HG03565 (cell line): Measurements from ENCODE around the gene LHFPL3.
"Not testable (repeated sequence)": the region's sequence is repeated elsewhere in the genome, so short reads cannot be mapped to it uniquely, and the experiment has no call there.

ENCODE experiments used
- ATAC-seq: cut with Tn5 transposase; IDR thresholded peaks from one replicate; pipeline ENCODE4 v1.9.1; 2021; ENCODE audit warnings: mild to moderate bottlenecking, moderate library complexity; ENCODE audit not compliant: unreplicated experiment

The LHFPL3 gene

GRCh38 chr7:104923010-104923421 is 594.6 kb downstream of the LHFPL3 start:
- peak; percentile 94 for ATAC-seq

DNA sequence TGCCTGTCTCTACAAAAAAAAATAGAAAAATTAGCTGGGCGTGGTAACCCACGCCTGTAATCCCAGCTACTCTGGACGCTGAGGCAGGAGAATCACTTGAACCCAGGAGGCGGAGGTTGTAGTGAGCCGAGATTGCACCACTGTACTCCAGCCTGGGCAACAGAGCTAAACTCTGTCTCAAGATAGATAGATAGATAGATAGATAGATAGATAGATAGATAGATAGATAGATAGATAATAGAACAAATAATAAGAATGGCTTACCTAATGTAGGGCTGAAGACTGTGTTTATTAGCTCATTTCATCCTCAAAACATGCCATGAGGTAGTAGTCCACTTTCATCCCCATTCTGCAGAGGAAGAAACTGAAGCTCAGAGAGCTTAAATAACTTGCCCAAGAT is 597.8 kb downstream of the LHFPL3 start:
- ATAC-seq, result not testable (repeated sequence)

DNA sequence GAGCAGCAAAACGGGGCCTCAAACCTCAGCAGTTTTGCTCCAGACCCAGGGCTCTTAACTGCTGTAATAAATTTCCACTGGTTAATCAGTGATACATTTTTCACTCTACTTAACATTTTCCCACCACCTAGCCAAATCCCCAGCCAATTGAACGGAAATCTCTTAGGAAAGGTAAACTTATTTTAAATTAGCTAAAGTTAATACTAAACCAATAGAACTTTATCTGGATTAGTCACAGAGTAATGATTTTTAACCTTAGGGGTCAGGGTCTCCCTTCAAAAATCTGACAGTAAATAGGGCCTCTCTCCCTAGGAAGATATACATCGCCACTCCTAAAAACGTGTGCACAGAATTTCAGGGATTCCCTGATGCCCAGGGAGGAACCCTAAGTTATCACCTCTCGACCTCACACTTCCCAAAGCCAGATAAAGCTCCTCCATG is 598.2 kb downstream of the LHFPL3 start:
- ATAC-seq, result no peak

DNA sequence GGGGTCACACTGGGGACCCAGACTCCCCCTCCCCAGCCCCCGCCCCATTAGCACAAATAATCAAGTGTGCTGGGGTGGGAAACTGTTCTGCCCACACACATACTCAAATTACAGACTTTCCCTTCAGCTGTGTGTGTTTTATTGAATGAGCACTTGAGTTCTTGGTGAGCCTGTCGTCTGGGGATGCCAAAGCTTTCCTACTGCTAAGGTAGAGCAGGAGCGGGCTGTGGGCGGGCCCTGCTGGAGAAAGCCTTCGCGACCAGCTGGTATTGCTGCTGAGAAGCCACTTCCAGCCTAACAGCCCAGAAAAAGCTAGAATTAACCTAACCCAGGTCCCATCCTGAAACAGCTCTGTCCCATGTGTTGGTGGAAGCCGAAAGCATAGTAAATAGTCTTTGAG is 598.7 kb downstream of the LHFPL3 start:
- no peak for ATAC-seq

- ATAC-seq, result no peak
Measured at GRCh38 chr7:104928721-104929400, 600.5 kb downstream of the LHFPL3 start.

- ATAC-seq, result no peak
Measured at GRCh38 chr7:104929921-104930320, 601.5 kb downstream of the LHFPL3 start.

GRCh38 chr7:104931181-104931781 is 602.9 kb downstream of the LHFPL3 start:
- no peak for ATAC-seq

DNA sequence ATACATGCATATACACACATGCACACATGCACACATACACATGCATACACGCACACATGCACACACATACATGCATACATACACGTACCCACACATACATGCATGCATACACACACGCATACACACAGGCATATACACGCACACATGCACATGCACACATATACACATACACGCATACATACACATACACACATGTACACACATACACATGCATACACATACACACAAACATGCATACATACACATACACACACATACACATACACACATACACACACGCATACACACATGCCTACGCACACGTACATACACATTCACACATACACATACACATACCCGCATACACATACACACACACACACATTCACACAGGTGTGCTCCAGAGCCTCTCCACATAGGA is 604.6 kb downstream of the LHFPL3 start:
- ATAC-seq, result no peak

DNA sequence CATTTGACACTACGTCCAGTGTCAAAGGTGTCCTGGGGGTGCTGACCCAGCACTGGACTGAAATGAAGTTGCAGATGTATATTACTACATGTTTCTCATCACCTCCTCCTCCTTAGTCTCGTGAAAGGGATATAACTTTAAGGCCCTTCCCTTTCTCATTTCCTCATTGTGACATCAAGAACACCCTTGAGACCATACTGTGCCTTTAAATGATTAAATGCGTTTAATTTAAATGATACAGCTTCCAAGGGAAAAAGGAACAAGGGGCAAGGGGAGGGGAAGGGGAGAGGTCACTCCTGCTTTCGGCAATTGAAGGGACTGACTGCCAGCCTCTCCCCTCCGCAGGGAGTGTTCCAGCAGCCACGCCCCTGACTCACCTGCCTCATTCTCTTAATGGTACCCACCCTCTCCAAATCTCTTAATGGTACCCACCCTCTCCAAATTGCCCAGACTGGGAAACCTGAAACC is 605.2 kb downstream of the LHFPL3 start:
- ATAC-seq, result no peak

DNA sequence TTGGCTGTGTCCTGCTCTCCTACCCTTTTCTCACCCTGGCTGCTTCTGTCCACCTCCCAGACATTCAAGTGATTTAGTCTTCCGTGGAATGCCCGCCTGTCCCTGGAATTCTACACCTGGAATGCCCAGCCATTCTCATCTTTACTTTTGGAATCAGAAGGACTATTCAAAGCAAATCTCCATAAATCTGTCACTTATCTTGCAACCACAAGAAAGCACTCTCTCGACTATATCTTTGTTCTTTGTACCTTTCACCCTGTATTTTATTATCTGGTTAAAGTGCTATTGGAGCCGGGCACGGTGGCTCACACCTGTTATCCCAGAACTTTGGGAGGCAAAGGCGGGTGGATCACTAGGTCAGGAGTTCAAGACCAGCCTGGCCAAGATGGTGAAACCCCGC is 606.3 kb downstream of the LHFPL3 start:
- ATAC-seq, result no peak

DNA sequence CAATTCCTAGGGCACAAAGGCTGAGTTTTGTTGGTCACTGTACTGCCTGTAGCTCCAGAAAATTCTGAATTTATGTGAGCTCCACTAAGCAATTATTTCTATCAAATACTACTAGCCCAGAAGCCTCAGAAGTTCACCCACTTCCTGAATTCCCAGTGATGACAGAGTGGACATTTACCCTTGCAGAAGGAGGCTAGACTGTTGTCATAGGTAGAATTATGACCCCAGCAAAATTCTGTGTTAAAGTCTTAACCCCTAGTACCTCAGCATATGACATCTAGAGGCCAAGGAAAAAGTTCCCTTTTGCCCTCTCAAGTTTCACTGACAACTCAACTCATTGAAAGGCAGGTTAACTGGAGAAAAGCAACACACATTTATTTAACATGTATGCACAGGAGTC is 606.9 kb downstream of the LHFPL3 start:
- ATAC-seq, result no peak

DNA sequence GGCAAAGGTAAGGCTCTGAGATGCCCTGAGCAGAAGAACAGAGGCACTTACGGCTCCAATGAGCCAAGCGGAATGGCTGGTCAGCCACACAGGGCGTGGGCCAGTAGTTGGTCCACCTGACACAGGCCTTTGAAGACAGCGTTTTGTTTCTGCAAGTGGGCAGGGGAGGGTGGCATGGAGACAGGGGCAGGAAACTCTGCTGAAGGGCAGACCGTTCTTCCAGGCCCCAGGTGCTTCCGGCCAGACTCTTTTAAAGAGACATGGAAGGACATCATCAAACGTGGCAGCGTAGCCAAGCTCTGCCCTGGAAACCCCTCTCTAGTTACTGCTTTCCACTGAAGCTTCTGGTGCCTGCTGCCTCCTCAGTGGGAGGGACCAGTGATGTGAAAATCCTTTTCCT is 608.1 kb downstream of the LHFPL3 start:
- ATAC-seq, result no peak

DNA sequence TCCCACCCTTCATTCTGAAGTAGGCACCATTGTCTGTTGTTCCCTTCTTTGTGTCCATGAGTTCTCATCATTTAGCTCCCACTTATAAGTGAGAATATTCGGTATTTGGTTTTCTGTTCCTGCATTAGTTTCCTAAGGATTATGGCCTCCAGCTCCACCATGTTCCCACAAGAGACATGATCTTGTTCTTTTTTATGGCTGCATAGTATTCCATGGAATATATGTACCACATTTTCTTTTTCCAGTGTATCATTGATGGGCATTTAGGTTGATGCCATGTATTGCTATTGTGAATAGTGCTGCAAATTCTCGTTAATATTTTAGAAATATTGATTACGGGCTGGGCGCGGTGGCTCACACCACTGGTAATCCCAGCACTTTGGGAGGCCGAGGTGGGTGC is 609.1 kb downstream of the LHFPL3 start:
- not testable (repeated sequence) for ATAC-seq

DNA sequence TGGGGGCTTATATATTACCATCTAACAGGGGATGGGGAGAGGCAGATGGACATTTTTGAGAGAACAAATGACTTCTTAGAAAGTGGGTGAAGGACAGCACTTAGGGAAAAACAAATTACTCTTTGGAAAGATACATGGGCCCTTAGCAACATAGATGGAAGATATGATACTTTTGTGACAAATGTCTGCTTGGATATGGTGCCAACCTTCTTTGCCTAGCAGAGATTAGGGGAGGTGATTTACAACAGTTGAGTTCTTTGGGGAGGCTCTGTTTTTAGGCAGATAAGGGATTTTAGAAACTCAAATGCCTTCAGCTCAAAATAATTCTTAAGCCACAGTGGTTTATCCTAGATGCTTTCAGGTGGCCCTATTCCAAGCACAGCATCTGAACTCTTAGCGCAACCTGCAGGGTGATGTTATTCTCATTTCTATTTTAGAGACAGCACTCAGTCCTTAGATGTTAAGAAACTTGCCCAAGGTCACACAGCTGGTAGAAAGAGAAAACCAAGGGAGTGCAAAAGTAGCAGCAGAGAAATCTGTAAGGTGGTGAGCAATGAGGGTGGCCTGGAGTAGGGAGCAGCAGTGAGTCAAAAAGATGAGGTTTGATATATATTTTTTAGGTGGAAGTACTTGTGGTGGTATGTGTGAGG is 610.5 kb downstream of the LHFPL3 start:
- no peak for ATAC-seq

DNA sequence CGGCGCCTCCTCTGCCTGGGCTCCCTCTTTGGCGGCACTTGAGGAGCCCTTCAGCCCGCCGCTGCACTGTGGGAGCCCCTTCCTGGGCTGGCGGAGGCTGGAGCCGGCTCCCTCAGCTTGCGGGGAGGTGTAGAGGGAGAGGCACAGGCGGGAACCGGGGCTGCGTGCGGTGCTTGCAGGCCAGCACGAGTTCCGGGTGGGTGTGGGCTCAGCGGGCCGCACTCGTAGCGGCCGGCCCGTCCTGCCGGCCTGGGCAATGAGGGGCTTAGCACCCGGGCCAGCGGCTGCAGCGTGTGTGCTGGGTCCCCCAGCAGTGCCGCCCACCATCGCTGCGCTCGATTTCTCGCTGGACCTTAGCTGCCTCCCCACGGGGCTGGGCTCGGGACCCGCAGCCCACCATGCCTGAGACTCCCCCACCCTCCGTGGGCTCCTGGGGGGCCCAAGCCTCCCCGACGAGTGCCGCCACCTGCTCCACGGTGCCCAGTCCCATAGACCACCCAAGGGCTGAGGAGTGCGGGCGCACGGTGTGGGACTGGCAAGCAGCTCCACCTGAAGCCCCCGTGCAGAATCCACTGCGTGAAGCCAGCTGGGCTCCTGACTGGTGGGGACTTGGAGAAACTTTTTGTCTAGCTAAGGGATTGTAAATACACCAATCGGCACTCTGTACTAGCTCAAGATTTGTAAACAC is 611.8 kb downstream of the LHFPL3 start:
- ATAC-seq, result no peak

- ATAC-seq, result peak; percentile 37
Measured at GRCh38 chr7:104943502-104944343, 615.3 kb downstream of the LHFPL3 start.

DNA sequence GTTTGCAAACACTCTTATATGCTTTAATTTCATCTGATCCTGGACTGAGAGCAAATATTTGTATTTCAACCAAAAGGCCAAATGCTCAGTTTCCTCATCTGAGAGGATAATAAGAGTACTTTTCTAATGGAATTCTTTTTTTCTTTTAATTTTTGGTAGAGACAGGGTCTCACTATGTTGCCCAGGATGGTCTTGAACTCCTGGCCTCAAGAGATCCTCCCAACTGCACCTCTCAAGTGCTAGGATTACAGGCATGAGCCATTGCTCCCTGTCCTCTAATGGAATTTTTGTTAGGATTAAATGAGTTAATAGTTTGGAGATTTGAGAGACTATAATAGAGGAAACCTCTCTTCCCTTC is 617.2 kb downstream of the LHFPL3 start:
- ATAC-seq, result no peak

DNA sequence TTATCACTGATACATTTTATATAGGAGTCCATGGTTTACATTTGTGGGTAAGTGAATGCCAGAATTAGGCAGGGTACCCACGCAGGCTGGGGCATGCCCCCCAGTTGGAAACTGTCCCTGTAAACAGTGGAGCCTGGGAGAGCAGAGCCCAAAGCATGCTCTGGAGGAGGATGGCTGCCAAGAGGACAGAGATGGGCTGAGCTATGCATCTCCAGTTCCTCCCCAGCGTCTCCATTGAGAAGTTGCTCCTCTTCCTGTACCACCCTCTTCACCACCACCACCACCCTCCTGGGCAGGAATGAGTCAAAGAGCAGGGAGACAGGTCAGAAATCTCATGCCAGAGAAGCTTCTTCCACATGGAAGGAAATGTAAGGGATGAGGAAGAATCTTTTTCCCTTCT is 617.9 kb downstream of the LHFPL3 start:
- no peak for ATAC-seq

- no peak for ATAC-seq
Measured at GRCh38 chr7:104950006-104950405, 621.6 kb downstream of the LHFPL3 start.

DNA sequence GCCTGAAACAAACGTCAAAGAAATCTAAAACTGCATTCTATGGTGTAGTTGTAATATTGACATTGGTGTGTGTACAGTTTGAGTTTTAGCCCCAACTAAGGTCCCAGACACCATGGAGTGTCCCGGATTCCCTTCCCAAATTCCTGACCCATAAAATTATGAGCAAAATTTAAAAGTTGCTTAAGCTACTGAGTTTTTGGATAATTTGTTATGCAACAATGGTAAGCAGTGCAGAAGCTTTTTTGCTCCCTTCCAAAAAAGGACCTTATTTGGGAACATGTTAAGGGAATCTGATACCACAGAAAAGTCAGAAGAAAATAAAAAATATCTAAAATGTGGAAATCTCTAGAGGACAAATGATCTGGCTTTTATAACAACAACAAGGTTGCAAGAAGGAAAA is 622.4 kb downstream of the LHFPL3 start:
- ATAC-seq, result no peak

DNA sequence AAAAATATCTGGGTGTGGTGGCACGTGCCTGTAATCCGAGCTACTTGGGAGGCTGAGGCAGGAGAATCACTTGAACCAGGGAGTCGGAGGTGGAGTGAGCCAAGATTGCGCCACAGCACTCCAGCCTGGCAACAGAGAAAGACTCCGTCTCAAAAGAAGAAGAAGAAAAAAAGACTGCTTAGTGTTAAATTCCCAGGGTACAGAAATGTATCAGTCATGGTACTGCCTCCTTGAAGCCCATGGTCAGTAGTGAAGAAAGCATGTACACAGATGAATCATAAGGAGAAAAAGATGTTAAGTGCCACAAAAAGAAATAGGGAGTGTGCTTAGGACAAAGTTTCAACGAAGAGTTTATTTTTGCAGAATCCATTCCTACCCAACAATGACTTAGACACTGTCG is 623.1 kb downstream of the LHFPL3 start:
- ATAC-seq, result no peak
